Spinal cord (tissue), 10 donors: ENCODE results near the gene FAM83E. TPM values are rescaled to one million over a fixed set of nuclear protein-coding genes. Genes with fewer than 3 reads are reported as not detected.

Experiments
- DNase-seq, 6 donors: peaks; one replicate each; pipeline versions ENCODE4 v3.0.0 to v3.0.0-alpha.2; 2013 to 2015; ENCODE audit warnings: low spot score in 6 of 6, low read depth in 4 of 6
- H3K27ac ChIP-seq: one replicate; pipeline ENCODE4 v1.5.1; 2013; ENCODE audit warnings: low read depth, low read length, control low read depth
- H3K27me3 ChIP-seq: one replicate; pipeline ENCODE4 v1.6.1; 2013; ENCODE audit warnings: low read length; ENCODE audit not compliant: control insufficient read depth, insufficient read depth
- H3K36me3 ChIP-seq: one replicate; pipeline ENCODE4 v1.6.1; 2013; ENCODE audit warnings: low read length; ENCODE audit not compliant: control insufficient read depth, insufficient read depth
- H3K4me1 ChIP-seq: one replicate; pipeline ENCODE4 v1.6.1; 2013; ENCODE audit warnings: low read length; ENCODE audit not compliant: control insufficient read depth, insufficient read depth
- H3K4me3 ChIP-seq: one replicate; pipeline ENCODE4 v1.5.1; 2013; ENCODE audit warnings: low read depth, low read length, control low read depth
- H3K9me3 ChIP-seq: one replicate; pipeline ENCODE4 v1.6.1; 2013; ENCODE audit warnings: low read length; ENCODE audit not compliant: control insufficient read depth, insufficient read depth
- WGBS: methylation state at CpG from one replicate; pipeline ENCODE4 v1.1.5; 2013; ENCODE audit warnings: missing lambda C conversion rate; ENCODE audit not compliant: insufficient coverage; 5-methylcytosine and 5-hydroxymethylcytosine counted together
- polyA plus RNA-seq, 2 donors: library from polyadenylated mRNA; unstranded; fragments of 120-200 nt; gene quantifications; one replicate each; pipeline ENCODE4 v1.2.1, GENCODE V29; 2013; ENCODE audit not compliant: insufficient read length in 2 of 2
- total RNA-seq, 2 donors: library from RNA; depleted of rRNA in 1 of 2; stranded (reverse); fragments of 120-200 nt in 1 of 2; fragments of >200 nt in 1 of 2; gene quantifications; one replicate each; pipeline versions ENCODE4 v1.2.3 to v1.2.4, GENCODE V29; 2013 to 2014
- donor health status: healthy.

Gene FAM83E
- total and polyA plus RNA-seq, 4 donors, result 0.13 to 0.61 (median 0.45) TPM; not detected in 1

DNA sequence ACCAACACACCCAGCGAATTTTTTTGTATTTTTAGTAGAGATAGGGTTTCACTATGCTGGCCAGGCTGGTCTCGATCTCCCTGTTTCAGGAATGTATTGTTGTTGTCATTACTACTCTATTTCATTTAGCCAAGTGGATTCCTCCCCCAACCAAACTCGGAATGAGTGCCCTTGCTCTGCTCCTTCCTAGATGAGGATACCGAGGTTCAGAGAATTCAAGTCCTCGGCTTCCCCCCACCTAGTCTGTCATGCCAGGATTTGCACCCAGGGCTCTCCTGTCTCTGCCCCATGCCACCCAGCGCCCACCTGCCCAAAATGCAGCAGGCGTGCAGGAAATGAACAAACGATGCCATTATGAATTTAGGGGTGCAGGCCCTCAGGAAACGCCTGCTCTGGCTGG lies 11.9 kb downstream of the FAM83E start:
- no peak for DNase-seq
- no peaks in the 10 kb centered on the region for H3K4me1 ChIP-seq
- no peak overlapping the region for H3K4me3 ChIP-seq
- no peak overlapping the region for H3K27ac ChIP-seq
- no peaks in the 10 kb centered on the region for H3K9me3 ChIP-seq
- H3K36me3 ChIP-seq, result peaks cover 11% of the 10 kb centered on the region
- 94% methylated on average over 6 of the region's 9 CpGs for WGBS
- no peaks in the 10 kb centered on the region for H3K27me3 ChIP-seq

- no peaks in the 10 kb centered on the region for H3K4me1 ChIP-seq
- H3K4me3 ChIP-seq, result no peak overlapping the region
- 83% methylated on average over 18 of the region's 21 CpGs for WGBS
- no peaks in the 10 kb centered on the region for H3K9me3 ChIP-seq
- H3K27me3 ChIP-seq, result no peaks in the 10 kb centered on the region
- no peak overlapping the region for H3K27ac ChIP-seq
- H3K36me3 ChIP-seq, result peaks cover 4% of the 10 kb centered on the region
- DNase-seq, result no peak
These were observed 14.0 kb downstream of the FAM83E start for GRCh38 chr19:48600679-48601417.

GRCh38 chr19:48598996-48599700 lies 15.7 kb downstream of the FAM83E start:
- Histone ChIP-seq H3K27ac (no peak overlapping the region), H3K27me3 (no peaks in the 10 kb centered on the region), H3K4me1 (no peaks in the 10 kb centered on the region), H3K9me3 (no peaks in the 10 kb centered on the region), H3K36me3 (peaks cover 4% of the 10 kb centered on the region), H3K4me3 (no peak overlapping the region)
- DNase-seq, result no peak
- 73% methylated on average over 22 of the region's 30 CpGs for WGBS

GRCh38 chr19:48596679-48597465 lies 18.0 kb downstream of the FAM83E start:
- 91% methylated on average over 32 of the region's 39 CpGs for WGBS
- Histone ChIP-seq H3K27ac (no peak overlapping the region), H3K4me3 (no peak overlapping the region), H3K36me3 (no peaks in the 10 kb centered on the region), H3K9me3 (no peaks in the 10 kb centered on the region), H3K4me1 (no peaks in the 10 kb centered on the region), H3K27me3 (no peaks in the 10 kb centered on the region)
- DNase-seq, result no peak

DNA sequence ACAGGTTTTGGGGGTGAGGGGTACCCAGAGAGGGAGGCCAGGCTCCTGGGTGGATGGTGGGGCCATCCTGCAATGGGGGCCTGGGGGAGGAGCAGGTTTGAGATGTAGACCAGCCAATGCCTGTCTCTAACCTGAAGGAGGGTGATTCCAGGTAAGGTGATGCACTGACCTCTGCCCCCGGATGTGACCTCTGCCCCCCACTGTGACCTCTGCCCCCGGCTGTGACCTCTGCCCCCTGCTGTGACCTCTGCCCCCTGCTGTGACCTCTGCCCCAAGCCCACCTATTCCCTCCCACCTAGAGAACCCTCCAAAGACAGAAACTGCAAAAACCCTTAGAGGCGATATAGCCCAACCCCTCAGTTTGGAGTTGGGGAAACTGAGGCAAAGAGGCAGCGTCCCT lies 18.6 kb downstream of the FAM83E start:
- no peak for DNase-seq
- Histone ChIP-seq H3K36me3 (no peaks in the 10 kb centered on the region), H3K27ac (no peak overlapping the region), H3K9me3 (no peaks in the 10 kb centered on the region), H3K4me1 (no peaks in the 10 kb centered on the region), H3K27me3 (no peaks in the 10 kb centered on the region), H3K4me3 (no peak overlapping the region)
- 93% methylated on average over 2 of the region's 4 CpGs for WGBS

DNA sequence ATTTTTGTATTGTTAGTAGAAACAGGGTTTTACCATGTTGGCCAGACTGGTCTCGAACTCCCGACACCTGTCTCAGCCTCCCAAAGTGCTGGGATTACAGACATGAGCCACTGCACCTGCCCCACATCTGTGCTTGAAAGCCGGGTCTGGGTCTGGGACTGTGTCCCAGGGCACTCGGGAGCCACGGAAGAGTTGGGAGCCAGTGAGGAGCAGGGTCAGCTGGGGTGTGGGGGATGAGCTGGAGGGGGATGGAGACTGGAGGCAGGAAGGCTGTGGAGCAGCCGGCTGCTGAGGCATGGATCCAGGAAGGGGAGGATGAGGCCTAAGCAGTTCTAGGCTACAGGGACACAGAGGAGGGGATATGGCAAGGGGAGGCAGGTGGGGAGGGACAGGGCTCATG lies 19.0 kb downstream of the FAM83E start:
- no peaks in the 10 kb centered on the region for H3K4me1 ChIP-seq
- 78% methylated on average over 6 of the region's 6 CpGs for WGBS
- no peaks in the 10 kb centered on the region for H3K9me3 ChIP-seq
- no peaks in the 10 kb centered on the region for H3K36me3 ChIP-seq
- DNase-seq, result no peak
- no peak overlapping the region for H3K4me3 ChIP-seq
- no peak overlapping the region for H3K27ac ChIP-seq
- no peaks in the 10 kb centered on the region for H3K27me3 ChIP-seq

DNA sequence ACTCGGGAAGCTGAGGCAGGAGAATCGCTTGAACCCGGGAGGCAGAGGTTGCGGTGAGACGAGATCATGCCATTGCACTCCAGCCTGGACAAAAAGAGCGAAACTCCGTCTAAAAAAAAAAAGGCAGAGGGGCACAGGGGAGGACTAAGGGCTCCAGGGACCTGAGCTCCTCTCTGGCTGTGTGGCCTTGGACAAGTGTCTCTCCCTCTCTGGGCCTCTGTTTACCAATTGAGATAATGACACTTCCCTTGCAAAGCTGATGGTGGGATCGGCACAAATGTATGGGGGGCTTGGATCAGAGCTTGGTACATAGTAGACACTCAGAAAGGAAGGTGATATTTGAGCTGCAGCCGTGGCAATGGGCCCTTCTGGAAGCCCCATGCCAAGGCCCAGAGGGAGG lies 19.7 kb downstream of the FAM83E start:
- no peak overlapping the region for H3K27ac ChIP-seq
- H3K4me3 ChIP-seq, result no peak overlapping the region
- no peaks in the 10 kb centered on the region for H3K9me3 ChIP-seq
- H3K36me3 ChIP-seq, result no peaks in the 10 kb centered on the region
- no peaks in the 10 kb centered on the region for H3K4me1 ChIP-seq
- 93% methylated on average over 9 of the region's 9 CpGs for WGBS
- DNase-seq, result no peak
- no peaks in the 10 kb centered on the region for H3K27me3 ChIP-seq

- 80% methylated on average over 3 of the region's 5 CpGs for WGBS
- H3K9me3 ChIP-seq, result no peaks in the 10 kb centered on the region
- H3K27ac ChIP-seq, result no peak overlapping the region
- DNase-seq, result no peak
- H3K4me1 ChIP-seq, result peaks cover 12% of the 10 kb centered on the region
- H3K4me3 ChIP-seq, result no peak overlapping the region
- H3K36me3 ChIP-seq, result no peaks in the 10 kb centered on the region
- H3K27me3 ChIP-seq, result peaks cover 5% of the 10 kb centered on the region
These were observed 23.9 kb downstream of the FAM83E start for GRCh38 chr19:48591021-48591420.

DNA sequence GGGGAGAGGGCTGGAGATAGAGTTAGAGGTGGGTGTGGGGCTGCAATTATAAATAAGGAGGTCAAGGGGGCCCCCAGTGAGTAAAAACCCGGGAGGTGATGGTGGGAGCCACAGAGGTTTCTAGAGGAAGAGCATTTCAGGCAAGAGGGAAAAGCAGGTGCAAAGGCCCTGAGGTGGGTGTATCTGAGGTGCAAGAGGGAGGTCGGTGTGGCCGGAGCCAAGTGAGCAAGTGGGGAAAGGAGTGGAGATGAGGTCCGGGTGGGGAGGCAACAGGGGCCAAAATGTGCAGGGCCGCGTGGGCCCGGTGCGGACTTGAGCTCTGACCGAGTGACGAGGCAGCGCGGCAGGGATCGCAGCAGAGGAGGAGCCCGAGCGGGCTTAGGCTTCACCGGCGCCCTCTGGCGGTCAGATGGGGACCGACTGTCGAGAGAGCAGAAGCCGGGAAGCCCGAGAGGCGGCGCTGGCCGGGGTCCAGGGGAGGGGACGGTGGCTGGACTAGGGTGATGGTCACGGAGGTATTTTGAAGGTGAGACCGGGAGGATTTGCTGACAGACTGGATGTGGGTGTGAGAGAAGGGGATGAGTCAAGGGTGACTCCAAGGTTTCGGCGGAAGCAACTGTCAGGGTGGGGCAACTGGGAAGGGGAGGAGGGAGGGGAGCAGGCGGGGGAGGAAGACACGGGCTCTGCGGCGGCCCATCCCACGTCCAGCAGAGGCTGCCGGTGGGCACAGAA lies 26.0 kb downstream of the FAM83E start:
- DNase-seq, result peak in 5 of 6 donors; percentile 26 to 89 (median 64)
- Histone ChIP-seq H3K27ac (no peak overlapping the region), H3K27me3 (peaks cover 5% of the 10 kb centered on the region), H3K4me3 (peak overlapping the region; percentile 22), H3K9me3 (no peaks in the 10 kb centered on the region), H3K36me3 (no peaks in the 10 kb centered on the region), H3K4me1 (peaks cover 16% of the 10 kb centered on the region)
- WGBS, result 4% methylated on average over 35 of the region's 36 CpGs
